HG02970 (cell line): ENCODE measurements around the gene ZNF609.
"Not testable (repeated sequence)": the region's sequence is repeated elsewhere in the genome, so short reads cannot be mapped to it uniquely, and the experiment has no call there.

Experiments used
- ATAC-seq: cut with Tn5 transposase; IDR thresholded peaks from one replicate; pipeline ENCODE4 v1.9.1; 2021; ENCODE audit warnings: mild to moderate bottlenecking, moderate library complexity, moderate number of reproducible peaks; ENCODE audit not compliant: unreplicated experiment, low FRiP score

ZNF609 gene

GRCh38 chr15:64572856-64573255, 112.5 kb downstream of the ZNF609 start:
- no peak for ATAC-seq

- no peak for ATAC-seq
These were observed 114.1 kb downstream of the ZNF609 start for GRCh38 chr15:64574301-64575017.

GRCh38 chr15:64580696-64581407, 120.5 kb downstream of the ZNF609 start:
- ATAC-seq, result no peak

GRCh38 chr15:64581408-64581761, 121.0 kb downstream of the ZNF609 start:
- no peak for ATAC-seq

GRCh38 chr15:64582202-64582601, 121.8 kb downstream of the ZNF609 start:
- ATAC-seq, result no peak

GRCh38 chr15:64583519-64583918, 123.1 kb downstream of the ZNF609 start:
- no peak for ATAC-seq

GRCh38 chr15:64583983-64584382, 123.6 kb downstream of the ZNF609 start:
- ATAC-seq, result no peak

GRCh38 chr15:64586259-64586870, 126.0 kb downstream of the ZNF609 start:
- no peak for ATAC-seq

- no peak for ATAC-seq
These were observed 126.6 kb downstream of the ZNF609 start for GRCh38 chr15:64586984-64587383.

- no peak for ATAC-seq
These were observed 129.2 kb downstream of the ZNF609 start for GRCh38 chr15:64589435-64590084.

- ATAC-seq, result not testable (repeated sequence)
These were observed 132.5 kb downstream of the ZNF609 start for GRCh38 chr15:64592845-64593244.

GRCh38 chr15:64596701-64597476, 136.5 kb downstream of the ZNF609 start:
- no peak for ATAC-seq

GRCh38 chr15:64597477-64597822, 137.1 kb downstream of the ZNF609 start:
- no peak for ATAC-seq

GRCh38 chr15:64599226-64599625, 138.8 kb downstream of the ZNF609 start:
- ATAC-seq, result no peak

GRCh38 chr15:64599716-64600115, 139.3 kb downstream of the ZNF609 start:
- no peak for ATAC-seq

- ATAC-seq, result no peak
These were observed 140.4 kb downstream of the ZNF609 start for GRCh38 chr15:64600794-64601193.

- no peak for ATAC-seq
These were observed 143.9 kb downstream of the ZNF609 start for GRCh38 chr15:64604319-64604718.

GRCh38 chr15:64607416-64607815, 147.0 kb downstream of the ZNF609 start:
- not testable (repeated sequence) for ATAC-seq

- no peak for ATAC-seq
These were observed 150.0 kb downstream of the ZNF609 start for GRCh38 chr15:64610257-64610919.
